Neural progenitor cell (in vitro differentiated cells): ENCODE data around the gene RIPOR3. TPM values are rescaled to one million over a fixed set of nuclear protein-coding genes. Genes with fewer than 3 reads are reported as not detected.

ENCODE experiments used
- DNase-seq: peaks from one replicate; pipeline ENCODE4 v3.0.0-alpha.2; 2016; ENCODE audit warnings: low spot score
- H2AFZ ChIP-seq: fragments of 200-600 bp; sonication (generic); replicated peaks from 2 replicates; pipeline ENCODE4 v1.6.1; 2016; ENCODE audit warnings: antibody characterized with exemption
- H3F3A ChIP-seq: fragments of 200-600 bp; sonication (generic); 2 replicates; pipeline ENCODE4 v1.6.1; 2016; ENCODE audit warnings: antibody characterized with exemption, low read depth
- H3K27ac ChIP-seq: fragments of 200-600 bp; sonication (generic); 2 replicates; pipeline ENCODE4 v1.5.1; 2016; ENCODE audit warnings: mild to moderate bottlenecking
- H3K27me3 ChIP-seq: fragments of 200-600 bp; sonication (generic); 2 replicates; pipeline ENCODE4 v1.6.1; 2016; ENCODE audit warnings: mild to moderate bottlenecking, moderate library complexity
- H3K36me3 ChIP-seq: fragments of 200-600 bp; sonication (generic); 2 replicates; pipeline ENCODE4 v1.5.1; 2016
- H3K4me1 ChIP-seq: fragments of 200-600 bp; sonication (generic); 2 replicates; pipeline ENCODE4 v1.6.1; 2016; ENCODE audit warnings: mixed run types
- H3K4me2 ChIP-seq: fragments of 200-600 bp; sonication (generic); 2 replicates; pipeline ENCODE4 v1.6.1; 2016
- H3K4me3 ChIP-seq: fragments of 200-600 bp; sonication (generic); 2 replicates; pipeline ENCODE4 v1.5.1; 2016
- H3K79me2 ChIP-seq: fragments of 200-600 bp; sonication (generic); 2 replicates; pipeline ENCODE4 v1.6.1; 2016; ENCODE audit warnings: low read depth
- H3K9ac ChIP-seq: fragments of 200-600 bp; sonication (generic); 2 replicates; pipeline ENCODE4 v1.6.1; 2016
- H3K9me3 ChIP-seq: fragments of 200-600 bp; sonication (generic); 2 replicates; pipeline ENCODE4 v1.5.1; 2016; ENCODE audit warnings: low read depth
- H4K20me1 ChIP-seq: fragments of 200-600 bp; sonication (generic); 2 replicates; pipeline ENCODE4 v1.6.1; 2016; ENCODE audit warnings: low read depth
- H3K27ac Mint-ChIP-seq: 3 replicates; pipeline ENCODE4 v1.8.0; 2021; ENCODE audit warnings: mixed read lengths
- H3K27me3 Mint-ChIP-seq: 2 replicates; pipeline ENCODE4 v1.8.0; 2022; ENCODE audit warnings: low read depth, mild to moderate bottlenecking, inconsistent platforms, moderate library complexity, mixed read lengths; ENCODE audit not compliant: insufficient read depth
- H3K36me3 Mint-ChIP-seq: 3 replicates; pipeline ENCODE4 v1.8.0; 2021; ENCODE audit warnings: mixed read lengths
- H3K4me1 Mint-ChIP-seq: 3 replicates; pipeline ENCODE4 v1.8.0; 2021; ENCODE audit warnings: mixed read lengths
- H3K4me3 Mint-ChIP-seq: 3 replicates; pipeline ENCODE4 v1.8.0; 2021; ENCODE audit warnings: mild to moderate bottlenecking, moderate library complexity, mixed read lengths
- H3K9me3 Mint-ChIP-seq: 3 replicates; pipeline ENCODE4 v1.8.0; 2020; ENCODE audit warnings: mixed read lengths
- EZH2 ChIP-seq: fragments of 200-600 bp; sonication (generic); IDR thresholded peaks from 2 replicates; pipeline ENCODE4 v1.6.1; 2017; ENCODE audit warnings: antibody characterized with exemption, mild to moderate bottlenecking, moderate library complexity
- EZH2phosphoT487 ChIP-seq: fragments of 200-600 bp; sonication (generic); IDR thresholded peaks from 2 replicates; pipeline ENCODE4 v1.6.1; 2017; ENCODE audit warnings: antibody characterized with exemption
- total RNA-seq: library from RNA; depleted of rRNA; stranded (reverse); fragments of >200 nt; gene quantifications from 2 replicates; pipeline ENCODE4 v1.2.3, GENCODE V29; 2015; ENCODE audit warnings: low replicate concordance
- TF ChIP-seq, protein P1 (sequence below): fragments of 200-600 bp; sonication (generic); IDR thresholded peaks from 2 replicates; pipeline ENCODE4 v1.5.1; 2017; ENCODE audit warnings: antibody characterized with exemption, mild to moderate bottlenecking

The RIPOR3 gene
- total RNA-seq, 1 donor from 2014 or later = 1.2 TPM

GRCh38 chr20:50598074-50598473 lies 93.3 kb downstream of the RIPOR3 start:
- Histone ChIP-seq H2AFZ (no peak overlapping the region), H3K4me3 (no peak overlapping the region), H3K9me3 (no peaks in the 10 kb centered on the region), H3K27me3 (no peaks in the 10 kb centered on the region), H3K9ac (no peak overlapping the region), H3K79me2 (no peaks in the 10 kb centered on the region), H3K4me2 (no peak overlapping the region), H3K36me3 (no peaks in the 10 kb centered on the region), H3K27ac (no peak overlapping the region), H4K20me1 (no peaks in the 10 kb centered on the region), H3F3A (no peaks in the 10 kb centered on the region), H3K4me1 (peaks cover 11% of the 10 kb centered on the region)
- Mint-ChIP-seq H3K27me3 (peaks cover 2% of the 10 kb centered on the region), H3K4me1 (peaks cover 4% of the 10 kb centered on the region), H3K27ac (no peak overlapping the region), H3K9me3 (no peaks in the 10 kb centered on the region), H3K36me3 (no peaks in the 10 kb centered on the region), H3K4me3 (no peak overlapping the region)
- DNase-seq = no peak
- TF ChIP-seq, protein P1, sequence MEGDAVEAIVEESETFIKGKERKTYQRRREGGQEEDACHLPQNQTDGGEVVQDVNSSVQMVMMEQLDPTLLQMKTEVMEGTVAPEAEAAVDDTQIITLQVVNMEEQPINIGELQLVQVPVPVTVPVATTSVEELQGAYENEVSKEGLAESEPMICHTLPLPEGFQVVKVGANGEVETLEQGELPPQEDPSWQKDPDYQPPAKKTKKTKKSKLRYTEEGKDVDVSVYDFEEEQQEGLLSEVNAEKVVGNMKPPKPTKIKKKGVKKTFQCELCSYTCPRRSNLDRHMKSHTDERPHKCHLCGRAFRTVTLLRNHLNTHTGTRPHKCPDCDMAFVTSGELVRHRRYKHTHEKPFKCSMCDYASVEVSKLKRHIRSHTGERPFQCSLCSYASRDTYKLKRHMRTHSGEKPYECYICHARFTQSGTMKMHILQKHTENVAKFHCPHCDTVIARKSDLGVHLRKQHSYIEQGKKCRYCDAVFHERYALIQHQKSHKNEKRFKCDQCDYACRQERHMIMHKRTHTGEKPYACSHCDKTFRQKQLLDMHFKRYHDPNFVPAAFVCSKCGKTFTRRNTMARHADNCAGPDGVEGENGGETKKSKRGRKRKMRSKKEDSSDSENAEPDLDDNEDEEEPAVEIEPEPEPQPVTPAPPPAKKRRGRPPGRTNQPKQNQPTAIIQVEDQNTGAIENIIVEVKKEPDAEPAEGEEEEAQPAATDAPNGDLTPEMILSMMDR = no peak
- TF ChIP-seq EZH2 (no peak), EZH2phosphoT487 (no peak)

DNA sequence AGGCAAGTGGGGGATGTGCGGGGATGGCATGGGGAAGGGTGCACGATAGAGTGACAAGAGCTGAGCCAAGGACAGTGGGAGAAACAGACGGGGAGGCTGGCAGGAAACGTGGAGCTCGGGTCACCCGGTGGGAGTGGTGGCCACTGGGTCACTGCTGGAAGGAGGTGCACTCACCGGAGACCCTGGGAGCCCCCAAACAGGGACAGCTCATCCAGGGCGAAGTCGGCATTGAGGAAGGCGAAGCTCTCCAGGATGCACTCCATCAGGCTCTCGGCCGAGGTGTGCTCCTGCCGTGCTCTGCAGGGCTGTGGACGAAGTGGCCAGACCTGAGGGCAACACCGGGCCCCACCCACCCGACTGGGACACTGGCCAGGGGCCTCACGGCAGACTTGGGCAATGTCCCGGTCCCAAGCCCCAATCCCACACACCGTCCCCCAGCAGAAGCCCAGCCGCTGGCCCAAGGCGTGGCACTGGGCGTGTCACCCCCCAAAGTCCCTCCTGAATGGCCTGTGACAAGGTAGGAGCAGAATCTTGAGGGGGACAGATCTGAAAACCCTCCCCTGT lies 93.9 kb downstream of the RIPOR3 start:
- no peaks in the 10 kb centered on the region for H3K9me3 Mint-ChIP-seq
- Histone ChIP-seq H4K20me1 (no peaks in the 10 kb centered on the region), H3K4me2 (no peak overlapping the region), H3K9me3 (no peaks in the 10 kb centered on the region), H3K36me3 (no peaks in the 10 kb centered on the region), H3K79me2 (no peaks in the 10 kb centered on the region), H3F3A (no peaks in the 10 kb centered on the region), H2AFZ (no peak overlapping the region), H3K27me3 (no peaks in the 10 kb centered on the region), H3K4me1 (peaks cover 11% of the 10 kb centered on the region), H3K4me3 (no peak overlapping the region), H3K9ac (no peak overlapping the region), H3K27ac (no peak overlapping the region)
- no peak overlapping the region for H3K27ac Mint-ChIP-seq
- no peak overlapping the region for H3K4me3 Mint-ChIP-seq
- peaks cover 4% of the 10 kb centered on the region for H3K4me1 Mint-ChIP-seq
- TF ChIP-seq EZH2phosphoT487 = no peak
- no peak for TF ChIP-seq EZH2
- TF ChIP-seq, protein P1 = no peak
- no peaks in the 10 kb centered on the region for H3K36me3 Mint-ChIP-seq
- no peak for DNase-seq
- peaks cover 2% of the 10 kb centered on the region for H3K27me3 Mint-ChIP-seq

DNA sequence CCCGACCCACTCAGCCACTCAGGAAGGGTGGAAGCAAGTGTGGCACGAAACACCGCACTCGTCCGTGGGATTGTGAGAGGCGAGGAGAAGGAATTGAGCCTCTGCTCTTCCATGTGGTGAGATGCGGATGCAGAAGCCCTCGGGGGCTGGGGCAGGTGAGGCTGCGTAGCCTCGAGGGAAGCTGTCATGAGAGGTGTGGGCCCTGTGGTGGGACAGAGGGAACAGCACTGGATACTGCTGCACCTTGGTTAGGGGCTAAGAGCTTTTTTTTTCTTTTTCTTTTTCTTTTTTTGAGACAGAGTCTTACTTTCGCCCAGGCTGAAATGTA lies 94.7 kb downstream of the RIPOR3 start:
- H3K9me3 Mint-ChIP-seq = no peaks in the 10 kb centered on the region
- peaks cover 11% of the 10 kb centered on the region for H3K4me1 ChIP-seq
- H3K27ac Mint-ChIP-seq = peak overlapping the region; percentile 90
- peaks cover 4% of the 10 kb centered on the region for H3K4me1 Mint-ChIP-seq
- H2AFZ ChIP-seq = peak overlapping the region; percentile 15
- H3K36me3 ChIP-seq = no peaks in the 10 kb centered on the region
- no peaks in the 10 kb centered on the region for H3K79me2 ChIP-seq
- no peak overlapping the region for H3K4me2 ChIP-seq
- H3K9ac ChIP-seq = no peak overlapping the region
- TF ChIP-seq EZH2 = no peak
- TF ChIP-seq EZH2phosphoT487 = no peak
- TF ChIP-seq, protein P1 = no peak
- H4K20me1 ChIP-seq = no peaks in the 10 kb centered on the region
- H3F3A ChIP-seq = no peaks in the 10 kb centered on the region
- H3K27me3 Mint-ChIP-seq = peaks cover 2% of the 10 kb centered on the region
- H3K27me3 ChIP-seq = no peaks in the 10 kb centered on the region
- no peak overlapping the region for H3K27ac ChIP-seq
- no peak overlapping the region for H3K4me3 ChIP-seq
- no peaks in the 10 kb centered on the region for H3K36me3 Mint-ChIP-seq
- no peaks in the 10 kb centered on the region for H3K9me3 ChIP-seq
- H3K4me3 Mint-ChIP-seq = no peak overlapping the region
- DNase-seq = no peak
